NCI-H748 (cell line): ENCODE data around the gene RAB30.

Experiments used
- DNase-seq: peaks from one replicate; lab custom pipeline; 2025; ENCODE audit not compliant: unreplicated experiment; lab: John Stamatoyannopoulos, UW

The RAB30 gene

DNA sequence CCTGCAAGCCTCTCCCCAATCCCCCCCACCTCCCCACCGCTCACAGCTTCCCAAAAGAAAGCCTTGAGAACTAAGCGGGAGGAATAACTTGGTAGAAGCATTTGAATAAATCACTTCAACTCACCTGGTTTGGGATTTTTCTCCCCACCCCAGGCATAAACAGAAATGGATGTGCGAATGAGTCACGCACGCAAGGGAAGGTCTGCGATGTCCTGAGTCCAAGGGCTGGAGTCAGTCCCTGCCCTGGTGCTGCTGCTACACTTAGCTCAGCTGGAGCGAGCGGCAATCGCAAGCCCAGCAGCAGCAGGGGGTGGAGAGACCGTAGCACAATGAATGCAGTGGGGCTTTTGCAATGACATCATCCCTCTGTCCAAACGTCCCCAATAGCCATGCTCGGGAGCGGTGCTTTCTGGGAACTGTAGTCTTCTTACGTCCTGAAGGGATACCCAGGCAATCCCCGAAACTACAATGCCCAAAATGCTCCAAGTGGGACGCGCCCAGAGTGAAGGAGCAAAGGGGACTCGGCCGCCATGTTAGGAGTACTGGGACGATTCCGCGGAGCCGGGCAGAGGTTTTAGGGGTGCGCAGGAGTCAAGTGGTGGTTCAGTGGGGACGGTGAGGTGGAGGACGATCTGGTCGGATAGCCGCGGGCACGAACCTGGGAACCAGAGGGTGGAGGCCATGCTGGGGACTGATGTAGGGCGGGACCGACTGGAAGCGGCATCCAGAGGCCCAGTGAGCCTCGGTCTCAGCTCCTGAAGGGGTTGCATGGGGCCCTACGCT is at the start of gene RAB30:
Gene RAB30 (minus strand): TSS at position 331 of the 783 bp plus-strand sequence. CDS start 74,581 bp downstream, outside the sequence.
- peak; percentile 98 for DNase-seq

GRCh38 chr11:83120327-83120726 is 48.6 kb upstream of the RAB30 start:
- DNase-seq = no peak

DNA sequence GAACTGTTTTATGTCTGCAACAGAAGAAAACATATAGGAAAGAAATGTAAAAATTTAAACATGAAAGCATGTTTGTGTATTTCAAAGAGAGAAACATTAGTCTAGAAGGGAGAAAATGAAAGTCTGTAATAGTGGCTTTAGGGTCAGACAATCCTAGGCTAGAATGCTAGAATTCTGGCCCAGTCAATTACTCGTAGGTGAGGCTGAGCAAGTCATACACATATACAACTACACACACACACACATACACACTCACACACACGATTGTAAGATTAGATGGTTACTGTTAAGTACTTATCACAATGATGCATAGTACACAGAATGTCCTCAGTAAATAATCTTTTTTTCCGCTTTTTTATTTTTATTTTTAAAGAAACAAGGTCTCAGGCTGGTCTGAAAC is 47.5 kb upstream of the RAB30 start:
- no peak for DNase-seq

- DNase-seq = no peak
Observed at GRCh38 chr11:83118814-83119213, 47.1 kb upstream of the RAB30 start.

DNA sequence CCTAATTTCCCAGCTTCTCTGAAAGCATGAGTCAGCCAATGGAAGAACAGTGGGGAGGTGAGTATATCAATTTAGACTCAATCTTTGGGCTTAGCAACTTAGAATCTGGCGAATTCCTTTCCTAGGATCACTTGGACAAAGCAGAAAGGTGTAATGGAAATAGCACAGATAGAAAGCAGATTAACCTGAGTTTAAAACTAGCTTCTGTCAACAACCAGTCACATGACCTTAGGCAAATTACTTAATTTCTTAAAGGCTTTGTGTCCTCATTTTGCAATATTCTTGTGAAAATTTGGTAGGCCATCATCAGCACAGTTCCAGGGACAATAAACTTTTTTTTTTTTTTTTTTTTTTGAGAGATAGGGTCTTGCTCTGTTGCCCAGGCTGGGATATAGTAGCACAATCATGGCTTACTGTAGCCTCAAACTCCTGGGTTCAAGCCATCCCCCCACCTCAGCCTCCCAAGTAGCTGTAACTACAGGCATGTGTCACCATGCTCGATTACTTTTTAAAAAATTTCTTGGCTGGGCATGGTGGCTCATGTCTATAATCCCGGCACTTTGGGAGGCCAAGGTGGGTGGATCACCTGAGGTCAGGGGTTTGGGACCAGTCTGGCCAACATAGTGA is 44.4 kb upstream of the RAB30 start:
- no peak for DNase-seq

DNA sequence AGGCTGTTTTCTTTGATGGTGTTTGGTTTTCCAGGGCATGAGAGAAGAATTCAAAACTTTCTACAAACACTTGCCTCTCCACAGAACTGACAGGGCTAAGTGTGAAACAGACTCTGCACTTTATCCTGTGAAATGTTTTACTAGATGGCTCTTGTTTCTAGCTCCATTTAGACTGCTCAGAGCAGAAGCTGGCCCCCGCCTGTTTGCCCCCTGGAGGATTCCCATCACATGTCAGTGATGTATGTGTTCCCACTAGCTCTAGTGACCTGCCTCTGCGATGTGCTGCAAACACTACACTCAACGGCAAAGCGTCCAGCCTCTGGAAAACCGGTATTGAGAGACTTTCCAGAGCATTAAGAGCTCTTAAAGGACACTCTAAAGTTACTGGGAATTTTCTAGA is 43.9 kb upstream of the RAB30 start:
- no peak for DNase-seq

DNA sequence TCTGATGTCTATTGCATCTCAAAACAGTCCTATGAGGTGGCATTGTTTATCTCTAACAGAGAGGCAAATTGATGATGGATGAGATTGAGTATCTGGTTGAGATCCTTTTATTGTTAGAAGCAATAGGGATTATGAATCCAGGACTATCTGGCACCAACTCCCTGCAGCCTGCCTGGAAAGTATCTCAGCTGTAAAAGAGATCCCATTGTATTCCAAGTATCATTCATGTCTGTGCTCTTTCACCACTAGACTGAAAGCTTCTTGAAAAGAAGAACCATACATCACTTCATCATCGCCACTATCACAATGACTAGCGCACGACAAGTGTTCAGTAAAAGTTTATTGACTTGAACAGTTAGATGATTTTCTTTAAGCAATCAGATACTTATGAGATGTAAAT is 43.3 kb upstream of the RAB30 start:
- no peak for DNase-seq

DNA sequence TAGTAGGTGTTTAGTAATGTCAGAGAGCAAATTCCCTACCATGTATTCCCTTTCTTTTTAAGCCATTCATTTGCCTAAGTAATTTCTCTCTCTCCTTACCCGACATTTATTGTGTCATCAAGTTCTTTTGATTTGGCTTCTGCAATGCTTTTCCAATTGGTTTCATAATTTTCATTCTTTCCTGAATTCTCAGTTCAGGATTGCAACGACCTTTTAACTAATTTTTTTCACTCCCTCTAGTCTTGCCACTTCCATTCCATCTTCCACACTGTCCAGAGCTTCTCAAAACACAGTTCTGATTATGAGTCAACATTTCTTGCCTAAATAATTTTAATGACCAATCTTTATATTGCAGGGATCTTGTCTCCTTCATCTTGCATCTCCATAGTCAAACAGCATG is 41.2 kb upstream of the RAB30 start:
- no peak for DNase-seq

GRCh38 chr11:83105168-83105567 is 33.5 kb upstream of the RAB30 start:
- DNase-seq = no peak

GRCh38 chr11:83102834-83103233 is 31.1 kb upstream of the RAB30 start:
- DNase-seq = peak; percentile 14

DNA sequence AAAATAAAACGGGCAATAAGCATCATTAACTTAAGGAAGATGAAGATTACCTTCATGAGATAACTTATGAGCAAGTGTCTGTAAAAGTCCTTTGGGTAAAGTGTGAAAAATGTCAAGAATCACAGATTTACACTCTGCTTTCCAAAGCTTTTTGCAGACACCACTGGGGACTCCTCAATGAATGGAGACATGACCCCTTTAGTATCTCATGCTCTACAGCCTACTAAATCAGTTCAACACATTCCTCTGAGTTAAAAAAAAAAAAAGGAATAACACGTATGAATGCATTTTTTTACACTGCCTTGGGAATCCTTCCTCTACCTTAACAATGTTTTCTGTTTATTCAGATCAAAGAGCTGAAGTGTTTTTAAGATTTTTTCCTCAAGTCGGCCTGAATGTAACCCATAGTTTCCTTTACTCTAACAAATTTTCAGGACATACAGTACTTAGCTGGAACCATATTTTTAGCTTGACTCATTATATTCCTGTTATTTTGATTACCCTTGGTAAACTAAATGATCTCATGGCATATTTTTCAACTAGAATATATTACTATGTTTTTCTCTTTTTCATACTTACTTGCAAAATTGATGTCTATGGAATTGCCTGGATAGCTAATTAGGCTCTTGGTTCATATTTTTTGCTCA is 25.9 kb upstream of the RAB30 start:
- DNase-seq = no peak

GRCh38 chr11:83093634-83094033 is 21.9 kb upstream of the RAB30 start:
- DNase-seq = no peak

DNA sequence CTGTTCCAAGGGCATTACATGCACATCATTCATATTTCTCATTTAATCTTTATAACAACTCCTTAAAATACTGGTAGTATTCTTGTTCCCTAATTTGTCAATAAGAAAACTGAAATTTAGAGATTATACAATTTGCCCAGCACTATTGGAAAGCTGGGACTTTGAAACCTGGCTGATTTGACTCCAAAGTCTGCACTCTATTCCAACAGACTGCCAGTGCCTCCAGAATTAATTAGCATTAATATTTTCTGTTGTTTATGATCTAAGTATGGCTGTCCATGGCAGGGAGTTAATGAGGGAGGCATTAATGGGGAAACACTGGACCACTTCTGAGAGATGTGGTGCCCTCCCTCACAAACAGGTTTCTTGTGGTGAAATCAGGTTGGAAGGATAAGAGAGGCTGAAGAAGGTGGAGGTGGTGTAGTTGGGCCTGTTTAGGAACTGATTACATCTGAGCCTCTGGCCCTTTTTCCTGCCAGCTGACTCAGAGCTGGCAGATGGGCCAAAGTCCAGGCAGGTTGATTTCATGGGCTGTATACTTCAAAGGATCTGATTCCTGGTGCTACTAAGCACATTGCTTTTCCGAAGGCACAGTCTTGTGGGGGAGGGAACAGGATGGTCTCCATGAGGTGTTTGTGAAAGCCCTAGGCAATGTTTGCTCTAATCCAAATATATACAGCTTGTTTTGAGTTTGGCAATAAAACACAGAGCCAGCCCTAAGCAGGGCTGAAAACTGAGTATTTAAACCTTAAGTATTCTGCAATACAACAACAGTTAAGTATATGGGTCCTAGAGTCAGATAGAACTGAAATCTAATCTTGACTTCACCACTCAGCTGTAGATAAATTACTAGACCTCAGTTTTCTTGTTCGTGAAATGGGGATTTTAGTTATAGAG is 21.0 kb upstream of the RAB30 start:
- DNase-seq = no peak

GRCh38 chr11:83088965-83089364 is 17.3 kb upstream of the RAB30 start:
- no peak for DNase-seq

- peak; percentile 83 for DNase-seq
Observed at GRCh38 chr11:83087035-83087434, 15.3 kb upstream of the RAB30 start.

- DNase-seq = no peak
Observed at GRCh38 chr11:83079820-83080219, 8.1 kb upstream of the RAB30 start.

DNA sequence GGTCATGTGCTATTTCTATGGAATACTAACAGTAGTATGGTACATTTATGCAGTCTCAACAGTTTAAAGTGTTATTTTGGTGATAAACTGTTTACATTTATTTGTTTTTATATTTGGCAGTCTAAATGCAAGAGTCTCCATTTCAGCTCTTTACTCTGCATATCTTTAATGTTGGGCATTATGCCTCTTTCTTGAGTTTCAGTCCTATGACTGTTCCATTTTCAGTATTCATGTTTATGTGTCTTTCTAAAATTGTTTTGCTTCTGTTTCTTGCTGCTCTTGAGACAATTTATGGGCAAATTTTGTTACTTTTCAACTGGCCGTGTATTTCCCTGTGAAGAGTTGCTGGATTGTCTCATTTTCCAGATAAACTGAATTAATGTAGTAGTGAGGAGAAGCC is 6.6 kb upstream of the RAB30 start:
- no peak for DNase-seq

DNA sequence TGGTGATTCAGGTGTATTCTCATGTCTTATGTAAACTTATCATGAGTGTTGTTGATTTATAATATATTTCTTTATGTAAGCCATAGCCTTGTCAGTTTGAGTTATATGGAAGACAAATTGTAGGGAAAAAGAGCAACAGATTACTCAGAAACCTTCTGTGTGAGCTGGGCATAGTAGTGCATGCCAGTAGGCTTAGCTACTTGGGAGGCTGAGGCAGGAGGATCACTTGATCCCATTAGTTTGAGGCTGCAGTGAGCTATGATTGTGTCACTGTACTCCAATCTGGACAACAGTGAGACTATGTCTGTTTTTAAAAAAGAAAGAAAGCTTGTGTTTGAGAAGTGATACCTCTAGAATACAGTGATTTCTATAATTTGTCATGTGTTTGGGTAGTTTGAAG is 2.2 kb upstream of the RAB30 start:
- DNase-seq = no peak

DNA sequence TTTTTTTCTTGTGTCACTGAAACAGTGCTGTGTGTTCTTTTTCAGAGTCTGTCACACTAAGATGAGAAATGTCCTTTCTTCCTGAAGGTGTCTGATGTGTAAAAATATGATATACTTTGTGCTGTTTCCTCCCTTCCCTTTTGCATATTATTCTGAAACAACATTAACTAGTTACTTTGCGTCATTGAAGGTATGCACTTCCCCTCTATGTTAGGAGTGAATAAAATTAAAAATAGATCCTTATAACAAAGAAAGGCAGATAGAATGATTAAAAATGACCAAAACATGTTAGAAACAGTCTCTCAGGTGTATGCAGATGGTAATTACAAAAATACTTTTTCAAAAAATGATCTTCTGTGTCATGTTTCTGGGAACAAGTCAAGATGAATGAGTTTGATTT is 1.6 kb upstream of the RAB30 start:
- DNase-seq = no peak

- DNase-seq = no peak
Observed at GRCh38 chr11:83072350-83073242, 899 bp upstream of the RAB30 start.
